Thyroid gland (tissue), 4 donors: ENCODE measurements around the gene ATP6V1G3.

Experiments
- CTCF ChIP-seq, 6 experiments: fragments of 200-600 bp in 3 of 6; fragments of 450-650 bp in 3 of 6; sonication (generic) in 3 of 6; IDR thresholded peaks; one replicate each; pipeline ENCODE4 v1.5.1; 2016 to 2019; ENCODE audit warnings: antibody characterized with exemption in 6 of 6, mild to moderate bottlenecking in 2 of 6, inconsistent platforms in 1 of 6, moderate library complexity in 1 of 6
- POLR2A ChIP-seq, 2 donors: fragments of 450-650 bp; IDR thresholded peaks; one replicate each; pipeline ENCODE4 v1.6.1; 2017; ENCODE audit warnings: antibody characterized with exemption in 2 of 2, mild to moderate bottlenecking in 2 of 2, moderate library complexity in 1 of 2

- no peak for TF ChIP-seq CTCF (IDR thresholded peaks at IDR 0.05)
- no peak for TF ChIP-seq POLR2A (IDR thresholded peaks at IDR 0.05)
These were observed 47.2 kb downstream of the ATP6V1G3 start for GRCh38 chr1:198493329-198493728.
